Amygdala (tissue), 56 donors: ENCODE measurements around the gene KIAA1958.
A peak's percentile ranks its signal among the peaks of the same experiment; 100 is the strongest.
"Not testable (repeated sequence)": the region's sequence is repeated elsewhere in the genome, so short reads cannot be mapped to it uniquely, and the experiment has no call there.

ENCODE experiments used
- DNase-seq, 56 donors: peaks; one replicate each; lab custom pipeline; 2025; lab: John Stamatoyannopoulos, UW

The KIAA1958 gene

DNA sequence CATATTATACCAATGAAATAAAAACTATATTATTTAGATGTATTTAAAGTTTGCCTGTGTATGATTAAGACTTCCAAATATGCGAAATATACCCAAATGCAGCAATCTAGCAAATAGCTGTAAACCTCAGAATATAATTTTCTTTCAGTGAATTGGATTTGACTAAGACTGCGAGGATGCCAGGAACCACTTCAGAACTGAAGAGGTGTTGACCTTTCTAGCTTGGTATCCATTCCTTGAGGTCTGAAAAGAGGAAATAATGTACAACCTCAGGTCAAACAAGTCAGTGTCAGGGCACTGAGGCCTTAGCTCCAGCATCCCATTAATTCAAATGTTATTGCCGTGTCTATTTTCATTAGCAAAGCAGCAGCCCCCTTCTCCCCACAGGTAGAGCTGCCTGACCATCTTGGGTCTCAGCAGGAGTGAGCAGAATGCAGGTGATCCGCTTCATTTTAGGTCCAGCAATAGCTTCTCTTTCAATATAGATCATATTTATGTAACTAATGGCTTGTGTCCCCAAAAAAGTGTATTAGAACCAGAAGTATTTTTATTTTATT, 100.0 kb downstream of the KIAA1958 start:
- no peak for DNase-seq

DNA sequence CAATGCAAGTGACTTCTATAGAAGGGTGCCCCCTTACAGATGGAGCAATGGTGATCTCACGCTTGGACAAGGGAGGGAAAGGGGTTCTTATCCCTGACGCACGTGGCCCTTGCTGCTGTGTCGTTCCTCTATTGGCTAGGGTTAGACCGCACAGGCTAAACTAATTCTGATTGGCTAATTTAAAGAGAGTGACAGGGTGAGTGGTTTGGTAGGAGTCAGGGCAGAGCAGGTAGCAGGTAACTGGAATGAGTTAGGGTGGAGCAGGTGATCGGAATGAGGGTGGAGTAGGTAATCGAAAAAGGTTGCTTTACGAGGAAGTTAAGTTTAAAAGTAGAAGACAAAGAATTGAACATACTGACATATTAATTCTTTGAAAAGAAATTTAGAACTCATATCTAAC, 105.2 kb downstream of the KIAA1958 start:
- not testable (repeated sequence) for DNase-seq

GRCh38 chr9:112599732-112600131, 113.1 kb downstream of the KIAA1958 start:
- no peak for DNase-seq

- no peak for DNase-seq
Measured at GRCh38 chr9:112601636-112602035, 115.0 kb downstream of the KIAA1958 start.

DNA sequence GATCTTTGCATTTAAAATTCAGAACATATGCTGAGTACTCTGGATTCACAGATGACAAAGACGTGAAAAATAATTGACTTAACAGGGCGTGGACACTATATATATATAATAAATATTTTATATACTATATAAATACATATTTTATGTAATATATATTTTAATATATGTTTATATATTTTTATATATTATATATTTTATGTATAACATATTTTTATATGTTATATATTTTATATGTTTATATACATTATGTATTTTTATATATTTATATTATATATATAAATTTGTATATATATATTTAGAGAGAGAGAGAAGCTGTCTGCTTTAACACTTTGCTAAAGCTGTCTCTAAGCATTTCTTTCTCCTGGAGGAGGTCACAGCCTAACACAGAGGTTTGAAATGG, 118.2 kb downstream of the KIAA1958 start:
- no peak for DNase-seq

DNA sequence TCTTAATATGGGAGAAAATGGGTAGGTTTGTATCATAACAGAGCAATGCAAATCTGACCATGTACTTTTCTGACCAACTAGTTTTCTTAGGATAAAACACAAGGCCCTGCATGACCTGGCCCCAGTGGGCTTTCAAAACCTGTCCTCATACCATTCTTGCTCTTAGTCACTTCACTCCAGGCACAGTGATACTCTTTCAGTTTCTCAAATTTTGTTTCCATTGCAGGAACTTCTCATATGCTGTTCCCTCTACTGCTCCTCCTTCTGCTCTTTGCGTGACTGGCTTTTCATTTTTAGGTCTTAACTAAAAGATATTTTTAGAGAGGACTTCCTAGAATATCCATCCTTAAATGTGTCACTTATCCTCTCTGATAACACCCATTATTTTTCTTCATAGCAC, 118.9 kb downstream of the KIAA1958 start:
- DNase-seq: no peak

- no peak for DNase-seq
Measured at GRCh38 chr9:112605963-112606699, 119.5 kb downstream of the KIAA1958 start.

DNA sequence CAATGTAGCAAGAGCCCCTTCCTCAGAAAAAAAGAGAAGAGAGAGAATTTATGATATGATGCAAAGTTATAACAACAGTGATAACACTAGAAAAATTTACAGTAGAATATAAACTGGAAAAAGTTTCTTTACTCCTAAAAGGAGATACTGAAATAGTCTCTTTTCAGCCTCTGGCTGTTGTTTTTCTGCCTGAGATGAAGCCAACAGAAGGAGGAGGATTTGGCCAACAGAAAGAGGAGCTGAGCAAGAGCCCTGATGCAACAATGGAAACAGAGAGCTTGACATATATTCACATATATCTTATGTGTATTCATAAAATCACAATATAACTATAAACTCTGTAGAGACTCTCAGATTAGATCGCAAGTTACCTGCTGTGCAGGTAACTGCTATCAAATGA, 122.2 kb downstream of the KIAA1958 start:
- no peak for DNase-seq

DNA sequence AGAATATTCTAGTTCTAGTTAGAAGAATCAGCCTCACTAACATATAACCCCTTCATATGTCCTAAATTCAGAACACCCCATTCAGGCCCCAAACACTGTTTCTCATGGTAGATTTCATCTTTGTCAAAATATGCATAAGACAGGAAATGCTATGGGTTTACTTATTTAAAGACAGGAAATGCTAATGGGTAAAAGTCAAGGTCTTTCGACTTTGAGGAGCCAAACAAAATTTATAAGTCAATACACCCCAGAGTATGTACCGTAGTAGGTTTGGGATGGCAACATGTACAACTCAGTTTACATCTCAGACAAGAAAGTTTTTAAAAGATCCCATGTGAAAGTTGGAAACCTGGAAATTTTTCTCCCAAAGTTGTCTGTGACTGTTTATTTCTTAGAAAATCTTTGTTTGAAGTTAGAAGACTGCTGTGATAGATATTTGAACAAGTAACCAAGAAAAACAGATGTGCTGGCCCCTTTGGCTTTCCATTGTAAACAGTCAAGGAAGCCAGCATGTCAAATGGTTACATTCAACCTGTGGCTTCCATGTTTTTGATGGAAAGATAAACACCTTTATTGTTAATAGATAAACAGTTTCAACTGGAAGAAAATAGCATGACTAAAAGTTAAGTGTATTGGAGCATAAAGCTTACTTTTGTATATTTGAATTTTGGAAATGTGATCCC, 129.1 kb downstream of the KIAA1958 start:
- DNase-seq: no peak

- no peak for DNase-seq
Measured at GRCh38 chr9:112617371-112617770, 130.7 kb downstream of the KIAA1958 start.

DNA sequence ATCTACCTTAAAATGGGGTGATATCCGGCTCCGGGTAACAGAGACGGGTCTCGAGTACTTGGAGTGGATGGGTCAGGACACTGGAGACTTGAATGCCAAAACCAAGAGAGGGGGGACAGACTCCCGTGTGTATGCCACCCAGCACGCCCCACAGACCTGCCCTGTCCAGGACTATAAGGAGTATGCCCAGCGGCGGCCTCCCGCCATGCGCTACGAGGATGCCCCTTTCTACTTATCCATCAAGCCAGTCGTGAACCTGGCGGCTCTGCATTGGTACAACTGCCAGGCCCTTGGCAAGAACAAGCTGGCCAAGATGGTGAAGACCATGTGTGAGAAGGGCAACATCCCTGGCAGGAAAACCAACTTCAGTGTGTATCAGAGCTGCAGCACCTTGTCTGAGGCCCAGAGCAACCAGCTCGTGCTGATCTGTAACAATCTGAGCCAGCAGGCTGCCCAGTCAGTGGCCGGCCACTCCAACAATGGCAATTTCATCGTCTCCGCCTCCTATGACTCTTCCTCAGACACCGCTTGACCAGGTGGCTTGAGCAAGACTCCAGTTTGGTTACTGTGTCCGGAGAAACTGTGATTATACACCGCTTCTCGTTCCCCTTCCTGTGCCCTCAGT, 131.9 kb downstream of the KIAA1958 start:
- no peak for DNase-seq

DNA sequence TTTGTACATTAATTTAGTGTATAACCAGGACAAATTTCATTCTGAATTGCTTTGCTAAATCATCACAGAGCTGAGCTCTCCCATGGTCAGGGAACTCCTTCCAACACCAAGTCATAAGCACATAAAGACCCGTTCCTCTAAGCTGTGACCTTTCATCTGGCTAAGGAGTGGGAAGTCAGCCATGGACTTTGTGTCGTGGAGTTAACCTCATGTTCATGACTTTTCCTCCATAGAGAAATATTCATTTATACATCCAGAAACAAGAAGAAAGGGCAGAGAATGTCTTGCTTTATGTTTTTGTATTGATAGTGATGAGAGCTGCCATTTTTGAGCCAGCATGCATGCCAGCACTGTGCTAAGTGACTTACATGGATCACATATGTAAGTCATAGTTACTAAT, 133.8 kb downstream of the KIAA1958 start:
- no peak for DNase-seq

GRCh38 chr9:112621018-112621655, 134.5 kb downstream of the KIAA1958 start:
- no peak for DNase-seq

GRCh38 chr9:112623198-112623597, 136.6 kb downstream of the KIAA1958 start:
- no peak for DNase-seq

DNA sequence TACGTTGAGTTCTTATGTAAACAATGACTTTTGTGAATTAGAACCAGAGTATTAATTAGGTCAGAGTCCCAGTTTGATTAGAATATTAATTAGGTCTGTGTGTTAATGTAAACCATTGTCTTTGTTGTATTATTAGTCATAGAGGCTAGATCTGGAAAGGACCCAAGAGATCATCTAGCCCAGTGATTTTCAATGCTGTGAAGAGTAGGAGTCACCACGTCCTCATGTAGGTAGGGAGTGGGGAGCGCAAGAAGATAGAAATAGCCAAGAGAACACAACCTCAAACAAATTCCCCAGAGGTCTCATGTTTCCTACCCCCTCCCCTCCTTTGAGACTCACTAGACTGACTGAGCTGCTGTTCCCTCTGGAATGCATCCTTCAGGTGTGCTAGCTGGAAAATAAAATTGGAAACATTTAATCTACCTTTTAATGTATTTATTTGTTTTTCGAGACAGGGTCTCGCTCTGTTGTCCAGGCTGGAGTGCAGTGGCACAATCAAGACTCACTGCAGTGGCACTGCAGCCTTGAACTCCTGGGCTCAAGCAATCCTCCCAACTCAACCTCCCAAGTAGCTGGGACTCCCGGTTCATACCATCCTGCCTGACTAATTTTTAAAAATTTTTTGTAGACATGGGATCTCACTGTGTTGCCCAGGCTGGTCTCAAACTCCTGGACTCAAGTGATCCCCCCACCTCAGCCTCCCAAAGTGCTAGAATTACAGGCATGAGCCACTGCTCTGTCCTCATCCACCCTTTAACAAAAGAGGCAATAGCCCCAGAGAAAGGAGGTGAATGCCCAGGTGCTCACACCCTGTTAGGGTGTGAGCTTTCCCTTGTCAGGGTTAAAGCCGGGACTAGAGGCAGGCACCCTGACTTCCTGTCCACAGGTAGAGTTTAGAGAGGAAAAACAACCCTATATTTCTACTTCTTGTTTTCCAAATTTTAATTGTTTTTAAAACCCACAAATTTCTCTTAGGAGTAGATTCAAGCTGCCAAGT, 138.4 kb downstream of the KIAA1958 start:
- DNase-seq: no peak

DNA sequence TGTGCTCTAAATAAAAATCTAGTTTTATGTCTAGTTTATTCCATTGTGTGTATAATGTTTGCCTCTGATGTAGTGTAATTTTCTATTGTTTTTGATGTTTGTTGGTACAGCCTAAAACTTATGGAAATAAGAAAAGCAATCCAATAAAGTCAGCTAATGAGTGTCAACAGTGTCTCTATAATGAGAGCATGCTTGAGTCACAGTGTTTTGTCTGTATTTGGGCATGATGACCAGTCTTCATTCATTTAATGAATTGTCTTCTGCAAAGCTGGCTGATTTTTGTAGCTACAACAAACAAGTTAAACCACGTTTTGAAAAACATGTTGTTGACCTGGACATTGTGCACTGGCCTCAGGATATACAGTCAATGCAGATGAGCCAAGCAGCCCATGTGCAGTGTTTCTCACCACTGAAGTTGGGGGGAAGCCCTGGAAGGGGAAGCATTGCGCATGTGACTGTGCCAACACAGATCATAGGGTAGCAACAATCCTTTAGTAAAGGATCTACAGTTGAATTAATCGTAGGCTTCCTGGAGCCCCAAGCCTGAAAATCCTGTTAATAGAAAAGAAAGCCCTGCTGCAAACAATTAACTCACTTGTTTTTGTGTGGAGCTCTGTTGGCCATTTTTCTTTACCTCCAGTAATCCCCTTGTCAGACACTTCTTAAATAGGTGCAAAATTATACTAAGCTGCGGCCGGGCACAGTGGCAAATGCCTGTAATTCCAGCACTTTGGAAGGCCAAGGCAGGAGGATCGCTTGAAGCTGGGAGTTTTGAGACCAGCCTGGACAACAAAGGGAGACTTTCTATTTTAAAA, 143.3 kb downstream of the KIAA1958 start:
- peak in 1 of 56 donors; percentile 6 for DNase-seq

DNA sequence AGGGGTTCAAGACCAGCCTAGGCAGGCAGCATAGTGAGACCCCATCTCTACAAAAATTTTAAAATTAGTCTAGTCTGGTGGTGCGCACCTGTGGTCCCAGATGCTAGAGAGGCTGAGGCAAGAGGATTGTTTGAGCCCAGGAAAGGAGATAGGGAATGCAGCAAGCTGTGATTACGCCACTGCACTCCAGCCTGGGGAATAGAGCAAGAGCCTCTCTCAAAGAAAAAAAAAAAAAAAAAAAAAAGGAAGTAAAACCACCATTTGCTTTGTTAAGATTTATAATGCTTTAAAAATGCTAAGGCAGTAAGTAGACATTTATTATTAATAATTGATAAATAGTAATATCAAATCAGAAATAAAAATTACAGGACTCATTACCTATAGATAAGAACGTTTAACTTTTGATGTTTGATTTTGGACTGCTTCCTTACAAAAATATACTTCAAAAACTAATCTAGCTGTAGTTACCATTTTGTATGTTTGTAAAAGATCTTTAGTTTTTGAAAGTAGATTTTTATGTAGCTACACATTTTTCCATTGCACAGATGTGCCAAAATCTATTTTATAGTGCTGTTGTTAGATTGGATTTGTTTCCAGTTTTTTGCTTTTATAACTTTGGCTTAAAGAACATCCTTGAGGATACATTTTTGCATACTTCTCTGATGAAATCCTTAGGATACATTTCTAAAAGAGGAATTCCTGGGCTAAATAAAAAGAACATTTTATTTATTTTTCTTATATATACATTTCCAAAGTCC, 144.9 kb downstream of the KIAA1958 start:
- DNase-seq: no peak

DNA sequence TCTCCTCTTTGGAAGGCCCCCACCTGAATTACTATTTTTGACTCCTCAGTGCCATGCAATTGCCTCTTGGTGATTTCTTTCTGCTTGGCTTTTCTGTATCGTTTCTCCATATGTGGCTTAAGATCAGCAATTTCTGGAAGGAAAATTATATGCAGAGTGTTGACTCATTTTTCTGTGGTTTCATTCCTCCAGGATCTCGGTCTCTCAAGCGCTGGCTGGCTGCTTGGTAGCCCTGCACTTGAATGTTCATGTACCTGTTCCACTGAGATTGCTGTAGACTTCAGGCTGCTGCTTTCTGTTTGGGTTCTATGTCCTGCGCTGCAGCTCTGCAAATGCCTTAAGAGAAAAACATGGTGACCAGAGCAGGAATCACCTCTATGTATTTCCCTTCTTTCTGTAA, 153.7 kb downstream of the KIAA1958 start:
- no peak for DNase-seq
